HFFc6 (cell line): Measurements from ENCODE around the gene TSPAN1. TPM values are rescaled to one million over a fixed set of nuclear protein-coding genes. Genes with fewer than 3 reads are reported as not detected.
A peak's percentile ranks its signal among the peaks of the same experiment; 100 is the strongest.

Source experiments
- DNase-seq: peaks from one replicate; pipeline ENCODE4 v3.0.0-alpha.2; 2018
- H3K27ac Mint-ChIP-seq: 2 replicates; pipeline ENCODE4 v1.8.0; 2020; ENCODE audit warnings: mild to moderate bottlenecking, mixed read lengths
- H3K27me3 Mint-ChIP-seq: 2 replicates; pipeline ENCODE4 v1.8.0; 2021; ENCODE audit warnings: mild to moderate bottlenecking, moderate library complexity, mixed read lengths; ENCODE audit not compliant: insufficient read depth
- H3K36me3 Mint-ChIP-seq: 2 replicates; pipeline ENCODE4 v1.8.0; 2021; ENCODE audit warnings: low read depth, mixed read lengths
- H3K4me1 Mint-ChIP-seq: 2 replicates; pipeline ENCODE4 v1.8.0; 2020; ENCODE audit warnings: low read depth, mixed read lengths
- H3K4me3 Mint-ChIP-seq: 2 replicates; pipeline ENCODE4 v1.8.0; 2020; ENCODE audit warnings: mild to moderate bottlenecking, moderate library complexity, mixed read lengths
- H3K9me3 Mint-ChIP-seq: 2 replicates; pipeline ENCODE4 v1.8.0; 2020; ENCODE audit warnings: mild to moderate bottlenecking, mixed read lengths
- long read RNA-seq: library from polyadenylated mRNA; unstranded; transcript quantifications from one replicate; pipeline ENCODE4 v2.0.0, GENCODE V29; 2019
- total RNA-seq, 6 experiments: library from RNA; stranded (reverse); fragmentation: NEBNext Ultra II Directional; extraction: Animal tissue kit (Norgen Biotek cat#: 25700); gene quantifications; 2 replicates in 1 of 6; 3 replicates in 5 of 6; pipeline ENCODE4 v1.2.3, GENCODE V29; 2021
- TF ChIP-seq, protein P1 (sequence below): fragments of 200-600 bp; sonication (generic); IDR thresholded peaks from 2 replicates; pipeline ENCODE4 v1.5.0; 2021; ENCODE audit warnings: antibody characterized with exemption, mild to moderate bottlenecking

Gene TSPAN1, protein sequence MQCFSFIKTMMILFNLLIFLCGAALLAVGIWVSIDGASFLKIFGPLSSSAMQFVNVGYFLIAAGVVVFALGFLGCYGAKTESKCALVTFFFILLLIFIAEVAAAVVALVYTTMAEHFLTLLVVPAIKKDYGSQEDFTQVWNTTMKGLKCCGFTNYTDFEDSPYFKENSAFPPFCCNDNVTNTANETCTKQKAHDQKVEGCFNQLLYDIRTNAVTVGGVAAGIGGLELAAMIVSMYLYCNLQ
- 1 to 10 TPM in 3 of 6 experiments, under 1 TPM in 3; 0.80 to 1.9 (median 1.1) TPM for total RNA-seq
- long read RNA-seq, partial matches to known transcripts, result 1 of 2 reads
- long read RNA-seq, other reads (novel, unspliced or antisense), result 1 of 2 reads

DNA sequence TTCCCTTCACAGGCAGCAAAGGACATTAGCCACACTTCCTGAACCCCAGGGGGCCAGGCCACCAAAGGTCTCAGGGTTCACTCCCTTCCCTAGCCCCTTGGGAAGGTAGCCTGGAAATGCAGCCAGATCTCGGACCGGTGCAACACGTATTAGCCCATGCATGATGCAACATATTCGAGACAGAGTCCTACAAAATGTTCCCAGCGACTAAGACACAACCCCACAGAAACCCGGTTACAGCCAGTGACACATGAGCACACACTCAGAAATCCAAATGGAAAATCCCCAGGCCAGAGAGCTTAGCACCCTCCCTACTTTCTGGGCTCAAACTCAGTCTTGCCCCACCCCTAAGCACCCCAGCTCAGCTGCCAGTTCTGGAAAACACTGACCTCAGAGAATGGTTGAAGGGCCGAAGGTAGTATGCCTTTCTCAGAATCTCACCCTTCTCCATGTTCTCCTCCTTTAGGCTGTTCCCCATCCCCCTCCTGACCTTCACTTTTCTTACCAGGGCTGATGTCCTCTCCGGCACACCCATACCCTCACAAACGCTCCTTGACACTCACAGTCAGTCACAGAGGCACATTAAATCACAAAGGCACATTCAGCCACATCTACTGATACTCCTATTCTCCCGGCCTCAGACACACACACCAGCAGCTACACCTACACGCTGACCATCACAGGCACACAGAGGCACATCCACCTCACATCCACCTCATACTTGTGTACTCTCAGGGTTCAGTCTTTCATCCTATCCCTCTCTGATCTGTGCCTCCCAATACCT is at the start of gene TSPAN1:
TSS of gene TSPAN1 (plus strand) at position 640 of the 784 bp plus-strand sequence. CDS start 6,021 bp downstream, outside the sequence.
- Mint-ChIP-seq H3K27me3 (peaks cover 1% of the 10 kb centered on the region), H3K36me3 (no peaks in the 10 kb centered on the region), H3K9me3 (no peaks in the 10 kb centered on the region), H3K27ac (no peak within 1 kb of the TSS), H3K4me1 (0 out of 2 replicates have a peak, but pooled peaks cover 7% of the 10 kb centered on the region), H3K4me3 (no peak within 1 kb of the TSS)
- TF ChIP-seq, protein P1, sequence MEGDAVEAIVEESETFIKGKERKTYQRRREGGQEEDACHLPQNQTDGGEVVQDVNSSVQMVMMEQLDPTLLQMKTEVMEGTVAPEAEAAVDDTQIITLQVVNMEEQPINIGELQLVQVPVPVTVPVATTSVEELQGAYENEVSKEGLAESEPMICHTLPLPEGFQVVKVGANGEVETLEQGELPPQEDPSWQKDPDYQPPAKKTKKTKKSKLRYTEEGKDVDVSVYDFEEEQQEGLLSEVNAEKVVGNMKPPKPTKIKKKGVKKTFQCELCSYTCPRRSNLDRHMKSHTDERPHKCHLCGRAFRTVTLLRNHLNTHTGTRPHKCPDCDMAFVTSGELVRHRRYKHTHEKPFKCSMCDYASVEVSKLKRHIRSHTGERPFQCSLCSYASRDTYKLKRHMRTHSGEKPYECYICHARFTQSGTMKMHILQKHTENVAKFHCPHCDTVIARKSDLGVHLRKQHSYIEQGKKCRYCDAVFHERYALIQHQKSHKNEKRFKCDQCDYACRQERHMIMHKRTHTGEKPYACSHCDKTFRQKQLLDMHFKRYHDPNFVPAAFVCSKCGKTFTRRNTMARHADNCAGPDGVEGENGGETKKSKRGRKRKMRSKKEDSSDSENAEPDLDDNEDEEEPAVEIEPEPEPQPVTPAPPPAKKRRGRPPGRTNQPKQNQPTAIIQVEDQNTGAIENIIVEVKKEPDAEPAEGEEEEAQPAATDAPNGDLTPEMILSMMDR, result no peak
- peak; percentile 24 for DNase-seq

DNA sequence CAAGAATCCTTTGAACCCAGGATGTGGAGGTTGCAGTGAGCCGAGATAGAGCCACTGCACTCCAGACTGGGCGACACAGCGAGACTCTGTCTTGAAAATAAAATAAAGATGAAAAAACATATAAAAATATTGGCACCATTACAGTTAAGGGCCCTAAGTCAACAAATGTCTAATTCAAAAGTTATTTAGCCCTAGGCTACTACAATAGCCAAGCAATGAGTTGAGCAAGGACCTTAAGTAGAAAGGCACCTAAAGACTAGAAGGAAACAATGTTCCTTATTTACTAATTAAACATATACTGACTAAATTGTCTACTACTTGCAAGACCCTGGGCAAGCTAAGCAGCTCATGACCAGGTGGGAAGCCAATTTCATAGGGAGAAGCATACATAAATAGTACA is 46.5 kb upstream of the TSPAN1 start:
- peaks cover 38% of the 10 kb centered on the region for H3K4me1 Mint-ChIP-seq
- H3K9me3 Mint-ChIP-seq, result no peaks in the 10 kb centered on the region
- 0 out of 2 replicates have a peak, but pooled peaks cover 5% of the 10 kb centered on the region for H3K36me3 Mint-ChIP-seq
- TF ChIP-seq, protein P1, result no peak
- no peak overlapping the region for H3K27ac Mint-ChIP-seq
- no peak overlapping the region for H3K4me3 Mint-ChIP-seq
- peak; percentile 61 for DNase-seq
- H3K27me3 Mint-ChIP-seq, result peaks cover 7% of the 10 kb centered on the region

DNA sequence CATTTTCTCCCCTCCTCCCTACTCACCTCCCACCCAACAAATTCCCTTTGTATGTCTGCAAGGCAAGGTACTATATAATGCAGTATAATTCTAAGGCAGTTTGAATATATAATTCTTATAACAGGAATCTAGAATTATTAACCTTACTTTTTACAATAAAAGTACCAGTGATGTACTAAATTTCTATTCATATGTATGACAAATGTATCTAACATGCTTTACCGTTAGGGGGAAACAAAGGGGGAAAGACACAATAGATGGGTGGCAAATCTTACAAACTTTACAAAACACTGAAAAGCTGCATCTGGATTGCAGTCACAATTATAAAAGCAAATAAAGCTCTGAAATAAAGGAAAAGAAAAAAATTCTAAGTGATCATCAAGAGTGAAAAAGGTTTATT is 44.8 kb upstream of the TSPAN1 start:
- Mint-ChIP-seq H3K27ac (no peak overlapping the region), H3K27me3 (peaks cover 7% of the 10 kb centered on the region), H3K9me3 (no peaks in the 10 kb centered on the region), H3K36me3 (0 out of 2 replicates have a peak, but pooled peaks cover 5% of the 10 kb centered on the region), H3K4me3 (peak overlapping the region; percentile 96), H3K4me1 (peaks cover 56% of the 10 kb centered on the region)
- DNase-seq, result no peak
- TF ChIP-seq, protein P1, result no peak

DNA sequence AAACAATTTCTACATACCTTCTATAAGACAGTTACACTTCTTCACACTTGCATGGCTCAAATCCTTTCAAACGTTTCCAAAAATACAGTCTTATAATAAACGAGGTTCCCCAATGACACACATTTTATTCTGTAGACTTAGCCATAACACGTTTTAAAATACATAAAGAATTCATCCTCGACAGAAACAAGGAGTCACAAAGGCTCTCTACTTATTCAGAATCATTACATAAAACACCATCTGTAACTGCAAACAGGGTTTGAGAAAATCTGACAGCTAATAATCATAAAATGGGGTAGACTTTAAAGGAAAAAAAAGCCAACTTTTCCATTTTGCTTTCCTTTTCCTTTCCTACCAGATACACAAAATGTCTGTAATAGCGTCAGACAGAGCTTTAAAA is 44.3 kb upstream of the TSPAN1 start:
- DNase-seq, result no peak
- Mint-ChIP-seq H3K27ac (no peak overlapping the region; the same call in 1 of the 2 replicates), H3K36me3 (0 out of 2 replicates have a peak, but pooled peaks cover 5% of the 10 kb centered on the region), H3K4me3 (peak overlapping the region; percentile 96), H3K9me3 (no peaks in the 10 kb centered on the region), H3K27me3 (peaks cover 7% of the 10 kb centered on the region), H3K4me1 (peaks cover 61% of the 10 kb centered on the region)
- TF ChIP-seq, protein P1, result no peak

DNA sequence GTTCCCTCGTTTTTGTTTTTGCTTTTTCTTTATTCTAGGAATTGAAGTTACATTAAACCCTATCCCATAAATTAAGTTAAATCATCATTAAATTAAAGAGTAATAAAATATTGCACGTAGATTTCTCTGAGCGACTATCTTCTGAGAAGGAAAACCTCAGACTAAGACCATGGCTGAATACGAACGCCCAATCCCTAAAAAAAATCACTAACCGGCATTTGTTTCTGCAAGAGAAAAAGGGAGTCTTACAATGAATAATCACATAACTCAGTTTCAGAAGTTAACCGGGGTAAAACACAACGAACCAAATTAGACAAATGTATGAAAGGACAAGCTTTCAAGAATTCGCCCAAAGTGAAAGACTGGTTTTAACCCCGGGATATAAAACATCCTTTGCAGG is 43.8 kb upstream of the TSPAN1 start:
- Mint-ChIP-seq H3K9me3 (no peaks in the 10 kb centered on the region), H3K36me3 (0 out of 2 replicates have a peak, but pooled peaks cover 5% of the 10 kb centered on the region), H3K4me3 (peak overlapping the region; percentile 96), H3K27me3 (peaks cover 7% of the 10 kb centered on the region), H3K27ac (peak overlapping the region; percentile 24; the same call in 1 of the 2 replicates), H3K4me1 (peaks cover 61% of the 10 kb centered on the region)
- no peak for DNase-seq
- TF ChIP-seq, protein P1, result no peak
